HG02610 (cell line): Measurements from ENCODE around the gene SYN1.
A peak's percentile ranks its signal among the peaks of the same experiment; 100 is the strongest.

Experiments
- ATAC-seq: cut with Tn5 transposase; IDR thresholded peaks from one replicate; pipeline ENCODE4 v1.9.1; 2021; ENCODE audit warnings: mild to moderate bottlenecking, moderate library complexity; ENCODE audit not compliant: unreplicated experiment

The SYN1 gene

GRCh38 chrX:47540754-47541538 lies 78.7 kb downstream of the SYN1 start:
- no peak for ATAC-seq

DNA sequence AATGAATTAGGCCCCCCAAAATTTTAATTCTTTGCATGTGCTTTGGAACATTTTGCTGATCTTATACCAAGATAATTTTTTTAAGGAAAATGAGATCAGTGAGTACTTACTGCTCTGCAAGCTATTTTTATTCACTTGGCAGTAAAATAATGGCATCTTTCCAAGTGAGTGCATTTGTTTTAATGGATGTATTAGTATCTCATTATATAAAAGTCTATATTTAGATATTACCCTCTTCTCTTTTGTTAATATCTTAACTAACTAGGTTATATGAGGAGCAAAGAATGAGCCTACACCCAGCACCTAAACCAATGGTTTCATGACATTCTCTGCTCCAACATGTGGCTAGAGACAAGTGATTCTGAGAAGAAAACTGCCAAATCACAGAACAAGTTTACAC lies 79.8 kb downstream of the SYN1 start:
- ATAC-seq, result no peak

DNA sequence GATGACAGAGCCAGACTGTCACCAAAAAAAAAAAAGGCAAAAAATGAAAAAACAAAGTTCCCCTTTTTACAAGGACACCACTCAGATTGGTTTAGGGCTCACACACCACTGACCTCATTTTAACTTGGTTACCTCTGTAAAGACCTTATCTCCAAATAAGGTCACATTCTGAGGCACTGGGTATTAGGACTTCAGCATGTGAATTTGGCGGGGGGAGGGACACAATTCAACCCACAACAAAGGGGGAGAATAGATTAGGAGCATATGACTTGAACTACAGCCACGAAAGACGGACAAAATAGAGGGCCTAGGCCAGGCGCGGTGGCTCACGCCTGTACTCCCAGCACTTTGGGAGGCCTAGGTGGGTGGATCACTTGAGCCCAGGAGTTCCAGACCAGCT lies 89.6 kb downstream of the SYN1 start:
- ATAC-seq, result no peak

- ATAC-seq, result no peak
These were observed 90.1 kb downstream of the SYN1 start for GRCh38 chrX:47529548-47529947.

DNA sequence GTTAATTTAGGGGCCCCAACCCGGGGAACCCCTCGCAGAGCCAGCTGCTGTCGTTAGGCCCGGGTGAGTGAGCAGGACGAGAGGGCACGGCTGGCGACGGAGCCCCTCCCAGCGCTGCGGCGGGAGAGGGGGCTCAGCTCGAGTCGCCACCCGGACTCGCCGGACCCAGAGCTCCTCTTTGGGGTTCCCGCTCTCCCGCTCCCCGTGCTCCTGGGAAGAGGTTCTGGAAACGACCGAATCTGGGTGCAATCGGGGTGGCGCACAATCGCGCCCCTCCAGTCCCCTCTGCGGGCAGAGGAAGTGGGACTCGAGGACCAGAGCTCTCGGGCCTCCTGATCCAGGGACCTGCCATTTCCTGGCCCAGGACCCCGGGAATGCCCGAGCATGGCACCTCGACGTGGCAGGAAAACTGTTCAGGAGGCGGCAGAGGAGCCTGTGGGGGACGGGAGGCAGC lies 95.9 kb downstream of the SYN1 start:
- no peak for ATAC-seq

GRCh38 chrX:47523297-47523696 lies 96.4 kb downstream of the SYN1 start:
- peak; percentile 83 for ATAC-seq
